ENCODE data around the gene FREM1. TPM values are rescaled to one million over a fixed set of nuclear protein-coding genes. Genes with fewer than 3 reads are reported as not detected.

FREM1 gene
- total and polyA plus RNA-seq, 2 experiments from 2014 or later, result 0.78 to 3.1 TPM

DNA sequence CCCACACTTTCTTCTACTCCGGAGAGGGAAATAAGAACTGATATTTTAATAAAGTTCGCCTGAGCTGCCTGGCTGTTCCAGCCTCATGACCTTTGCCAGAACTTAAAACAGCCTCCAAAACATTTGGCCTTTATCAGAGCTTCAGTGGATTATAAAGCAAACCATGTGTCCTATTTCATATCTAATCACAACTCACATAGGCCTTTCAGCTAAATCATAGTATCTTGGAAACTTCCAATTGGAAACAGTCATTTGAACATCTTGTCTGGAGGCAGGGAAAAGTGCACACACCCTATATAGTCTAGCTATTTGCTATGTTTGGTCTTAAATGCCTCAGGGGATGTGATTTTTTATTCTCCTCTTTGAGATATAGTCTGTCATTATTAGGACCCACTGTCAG is 46.0 kb upstream of the FREM1 start (continued):
- TF ChIP-seq, protein P1, sequence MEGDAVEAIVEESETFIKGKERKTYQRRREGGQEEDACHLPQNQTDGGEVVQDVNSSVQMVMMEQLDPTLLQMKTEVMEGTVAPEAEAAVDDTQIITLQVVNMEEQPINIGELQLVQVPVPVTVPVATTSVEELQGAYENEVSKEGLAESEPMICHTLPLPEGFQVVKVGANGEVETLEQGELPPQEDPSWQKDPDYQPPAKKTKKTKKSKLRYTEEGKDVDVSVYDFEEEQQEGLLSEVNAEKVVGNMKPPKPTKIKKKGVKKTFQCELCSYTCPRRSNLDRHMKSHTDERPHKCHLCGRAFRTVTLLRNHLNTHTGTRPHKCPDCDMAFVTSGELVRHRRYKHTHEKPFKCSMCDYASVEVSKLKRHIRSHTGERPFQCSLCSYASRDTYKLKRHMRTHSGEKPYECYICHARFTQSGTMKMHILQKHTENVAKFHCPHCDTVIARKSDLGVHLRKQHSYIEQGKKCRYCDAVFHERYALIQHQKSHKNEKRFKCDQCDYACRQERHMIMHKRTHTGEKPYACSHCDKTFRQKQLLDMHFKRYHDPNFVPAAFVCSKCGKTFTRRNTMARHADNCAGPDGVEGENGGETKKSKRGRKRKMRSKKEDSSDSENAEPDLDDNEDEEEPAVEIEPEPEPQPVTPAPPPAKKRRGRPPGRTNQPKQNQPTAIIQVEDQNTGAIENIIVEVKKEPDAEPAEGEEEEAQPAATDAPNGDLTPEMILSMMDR (conservative IDR thresholded peaks at IDR 0.05; ENCODE audit: low read depth in 2 of 2), result no peak
- TF ChIP-seq EZH2phosphoT487 (IDR thresholded peaks at IDR 0.05; ENCODE audit: unreplicated experiment), result no peak
- TF ChIP-seq, protein P2, sequence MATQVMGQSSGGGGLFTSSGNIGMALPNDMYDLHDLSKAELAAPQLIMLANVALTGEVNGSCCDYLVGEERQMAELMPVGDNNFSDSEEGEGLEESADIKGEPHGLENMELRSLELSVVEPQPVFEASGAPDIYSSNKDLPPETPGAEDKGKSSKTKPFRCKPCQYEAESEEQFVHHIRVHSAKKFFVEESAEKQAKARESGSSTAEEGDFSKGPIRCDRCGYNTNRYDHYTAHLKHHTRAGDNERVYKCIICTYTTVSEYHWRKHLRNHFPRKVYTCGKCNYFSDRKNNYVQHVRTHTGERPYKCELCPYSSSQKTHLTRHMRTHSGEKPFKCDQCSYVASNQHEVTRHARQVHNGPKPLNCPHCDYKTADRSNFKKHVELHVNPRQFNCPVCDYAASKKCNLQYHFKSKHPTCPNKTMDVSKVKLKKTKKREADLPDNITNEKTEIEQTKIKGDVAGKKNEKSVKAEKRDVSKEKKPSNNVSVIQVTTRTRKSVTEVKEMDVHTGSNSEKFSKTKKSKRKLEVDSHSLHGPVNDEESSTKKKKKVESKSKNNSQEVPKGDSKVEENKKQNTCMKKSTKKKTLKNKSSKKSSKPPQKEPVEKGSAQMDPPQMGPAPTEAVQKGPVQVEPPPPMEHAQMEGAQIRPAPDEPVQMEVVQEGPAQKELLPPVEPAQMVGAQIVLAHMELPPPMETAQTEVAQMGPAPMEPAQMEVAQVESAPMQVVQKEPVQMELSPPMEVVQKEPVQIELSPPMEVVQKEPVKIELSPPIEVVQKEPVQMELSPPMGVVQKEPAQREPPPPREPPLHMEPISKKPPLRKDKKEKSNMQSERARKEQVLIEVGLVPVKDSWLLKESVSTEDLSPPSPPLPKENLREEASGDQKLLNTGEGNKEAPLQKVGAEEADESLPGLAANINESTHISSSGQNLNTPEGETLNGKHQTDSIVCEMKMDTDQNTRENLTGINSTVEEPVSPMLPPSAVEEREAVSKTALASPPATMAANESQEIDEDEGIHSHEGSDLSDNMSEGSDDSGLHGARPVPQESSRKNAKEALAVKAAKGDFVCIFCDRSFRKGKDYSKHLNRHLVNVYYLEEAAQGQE (IDR thresholded peaks at IDR 0.05; ENCODE audit: unreplicated experiment), result no peak

- Histone ChIP-seq H3F3A (replicated peaks; ENCODE audit: low read depth) (no peaks in the 10 kb centered on the region), H3K36me3 (ENCODE audit: insufficient read depth) (no peaks in the 10 kb centered on the region), H4K20me1 (replicated peaks; ENCODE audit: insufficient read depth) (no peaks in the 10 kb centered on the region), H3K4me3 (no peak overlapping the region), H3K27ac (ENCODE audit: low read depth) (no peak overlapping the region), H3K9me2 (ENCODE audit: insufficient read depth) (peaks cover 4% of the 10 kb centered on the region; the same call in 1 of the 2 replicates), H3K4me1 (ENCODE audit: insufficient read depth) (0 out of 2 replicates have a peak, but pooled peaks cover 7% of the 10 kb centered on the region), H3K4me2 (no peak overlapping the region), H3K79me2 (replicated peaks; ENCODE audit: insufficient read depth) (no peaks in the 10 kb centered on the region), H3K27me3 (ENCODE audit: insufficient read depth) (no peaks in the 10 kb centered on the region), H2AFZ (no peak overlapping the region)
- no peak for DNase-seq (ENCODE audit: low spot score)
- ATAC-seq, result no peak
- Mint-ChIP-seq H3K27me3 (ENCODE audit: insufficient read depth, low read depth, poor library complexity) (peaks cover 2% of the 10 kb centered on the region), H3K4me1 (no peaks in the 10 kb centered on the region; the same call in 2 of the 3 replicates), H3K36me3 (ENCODE audit: low read depth) (no peaks in the 10 kb centered on the region; the same call in 2 of the 3 replicates), H3K4me3 (no peak overlapping the region), H3K27ac (no peak overlapping the region), H3K9me3 (no peaks in the 10 kb centered on the region)
- TF ChIP-seq ZNF462 (CRISPR knock-in tag; IDR thresholded peaks at IDR 0.05) (no peak), ZNF331 (CRISPR knock-in tag; IDR thresholded peaks at IDR 0.05; ENCODE audit: low read depth) (no peak), POLR2AphosphoS5 (IDR thresholded peaks at IDR 0.05; ENCODE audit: low read depth) (no peak), STAT1 (IDR thresholded peaks at IDR 0.05; ENCODE audit: unreplicated experiment) (no peak), NANOG (IDR thresholded peaks at IDR 0.05; ENCODE audit: borderline replicate concordance) (no peak), EZH2phosphoT487 (IDR thresholded peaks at IDR 0.05; ENCODE audit: unreplicated experiment) (no peak), CREB1 (CRISPR knock-in tag; IDR thresholded peaks at IDR 0.05; ENCODE audit: low read depth) (no peak), ZNF114 (CRISPR knock-in tag; IDR thresholded peaks at IDR 0.05) (no peak)
- TF ChIP-seq, protein P1 (conservative IDR thresholded peaks at IDR 0.05; ENCODE audit: low read depth in 2 of 2), result no peak
Observed at GRCh38 chr9:14945351-14945750, 35.1 kb upstream of the FREM1 start.
